Muscle layer of colon (tissue), 2 donors: ENCODE measurements around the gene DHCR7.

ENCODE experiments used
- H3K27ac ChIP-seq: one replicate; pipeline ENCODE4 v1.7.0; 2013; ENCODE audit warnings: low read depth, mild to moderate bottlenecking, low read length, moderate library complexity
- H3K27me3 ChIP-seq, 2 donors: one replicate each; pipeline ENCODE4 v1.7.0; 2013; ENCODE audit warnings: low read length in 2 of 2, mild to moderate bottlenecking in 2 of 2; ENCODE audit not compliant: insufficient read depth in 2 of 2, control insufficient read depth in 1 of 2
- H3K36me3 ChIP-seq: one replicate; pipeline ENCODE4 v1.7.0; 2013; ENCODE audit warnings: mild to moderate bottlenecking, low read length; ENCODE audit not compliant: insufficient read depth
- H3K4me1 ChIP-seq: one replicate; pipeline ENCODE4 v1.7.0; 2013; ENCODE audit warnings: mild to moderate bottlenecking, low read length; ENCODE audit not compliant: insufficient read depth
- H3K4me3 ChIP-seq, 2 donors: one replicate each; pipeline ENCODE4 v1.7.0; 2013; ENCODE audit warnings: low read length in 2 of 2, low read depth in 1 of 2, mild to moderate bottlenecking in 1 of 2, moderate library complexity in 1 of 2
- H3K9ac ChIP-seq: one replicate; pipeline ENCODE4 v1.7.0; 2013; ENCODE audit warnings: low read length
- H3K9me3 ChIP-seq: one replicate; pipeline ENCODE4 v1.7.0; 2013; ENCODE audit warnings: mild to moderate bottlenecking, low read length
- donor health status: abdominal sarcoma.
- donor health status: Adenocarcinoma of cecum.

Gene DHCR7

DNA sequence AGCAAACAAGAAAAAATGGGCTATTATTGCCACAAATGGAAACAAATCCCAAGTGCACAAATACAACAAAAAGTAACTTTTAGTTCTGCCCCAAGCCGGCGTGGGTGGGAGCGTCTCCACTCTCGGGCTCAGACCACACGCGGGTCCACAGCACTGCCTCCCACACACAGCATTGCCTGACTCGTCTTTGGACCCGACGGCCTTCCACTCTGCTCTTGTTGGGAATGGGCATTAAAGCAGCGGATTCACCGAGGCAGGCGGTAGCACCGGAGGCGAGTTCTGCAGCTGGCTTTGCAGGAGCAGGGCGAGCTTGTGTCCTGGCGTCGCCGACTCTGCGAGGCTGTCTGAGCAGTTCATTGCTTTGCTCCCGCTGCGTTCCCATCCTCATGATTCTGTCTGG is 27.8 kb upstream of the DHCR7 start:
- no peaks in the 10 kb centered on the region for H3K4me1 ChIP-seq
- H3K9me3 ChIP-seq, result no peaks in the 10 kb centered on the region
- H3K27me3 ChIP-seq, result no peaks in the 10 kb centered on the region
- H3K36me3 ChIP-seq, result peaks cover 46% of the 10 kb centered on the region
- H3K27ac ChIP-seq, result no peak overlapping the region
- H3K4me3 ChIP-seq, result no peak overlapping the region
- H3K9ac ChIP-seq, result no peak overlapping the region

GRCh38 chr11:71474771-71475483 is 26.7 kb upstream of the DHCR7 start:
- H3K36me3 ChIP-seq, result peaks cover 35% of the 10 kb centered on the region

DNA sequence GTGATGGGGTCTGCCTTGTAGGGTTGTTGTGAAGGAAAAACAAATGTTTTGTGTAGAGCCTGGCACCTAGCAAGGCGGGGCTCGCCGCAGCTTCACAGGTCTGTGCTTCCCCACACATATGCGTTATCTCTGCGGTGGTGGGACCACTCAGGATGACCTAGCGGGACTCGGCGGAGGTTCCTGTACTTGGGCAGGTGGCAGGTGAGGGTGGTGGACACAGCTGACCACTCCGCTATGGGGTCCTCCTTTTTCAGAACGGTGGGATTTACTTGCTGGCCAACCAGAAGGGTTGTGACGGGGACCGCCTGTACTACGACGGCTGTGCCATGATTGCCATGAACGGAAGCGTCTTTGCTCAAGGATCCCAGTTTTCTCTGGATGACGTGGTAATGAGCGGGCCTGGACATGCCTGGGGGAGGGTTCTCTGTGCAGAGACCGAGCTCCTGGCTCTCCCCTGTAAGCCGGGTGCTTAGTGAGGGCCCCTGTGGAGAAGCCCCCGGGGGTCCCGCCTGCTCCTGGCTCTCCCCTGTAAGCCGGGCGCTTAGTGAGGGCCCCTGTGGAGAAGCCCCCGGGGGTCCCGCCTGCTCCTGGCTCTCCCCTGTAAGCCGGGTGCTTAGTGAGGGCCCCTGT is 26.1 kb upstream of the DHCR7 start:
- Histone ChIP-seq H3K9me3 (no peaks in the 10 kb centered on the region), H3K27ac (no peak overlapping the region), H3K4me1 (no peaks in the 10 kb centered on the region), H3K4me3 (no peak overlapping the region), H3K9ac (no peak overlapping the region), H3K27me3 (no peaks in the 10 kb centered on the region), H3K36me3 (peaks cover 35% of the 10 kb centered on the region)

More at GRCh38 chr11:71474771-71475483, 26.7 kb upstream of the DHCR7 start:
- Histone ChIP-seq H3K27ac (no peak overlapping the region), H3K9me3 (no peaks in the 10 kb centered on the region), H3K4me3 (no peak overlapping the region), H3K4me1 (no peaks in the 10 kb centered on the region), H3K27me3 (no peaks in the 10 kb centered on the region), H3K9ac (no peak overlapping the region)

DNA sequence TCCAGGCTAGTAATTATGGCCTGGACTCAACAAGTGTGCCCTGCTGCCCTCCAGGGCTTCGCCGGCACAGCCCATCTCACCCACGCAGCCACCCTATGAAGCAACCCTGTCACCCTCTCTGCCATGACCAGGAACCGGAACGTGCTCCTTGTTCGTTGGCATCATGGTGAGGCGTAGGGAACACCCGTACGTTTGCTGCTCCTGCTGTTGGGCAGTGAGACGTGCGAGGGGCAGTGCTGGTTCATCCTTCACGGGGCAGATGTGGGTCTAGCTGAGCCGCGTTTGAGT is 25.5 kb upstream of the DHCR7 start:
- H3K4me3 ChIP-seq, result no peak overlapping the region
- H3K9ac ChIP-seq, result no peak overlapping the region
- H3K4me1 ChIP-seq, result no peaks in the 10 kb centered on the region
- H3K27ac ChIP-seq, result no peak overlapping the region
- H3K9me3 ChIP-seq, result no peaks in the 10 kb centered on the region
- H3K36me3 ChIP-seq, result peaks cover 35% of the 10 kb centered on the region
- H3K27me3 ChIP-seq, result no peaks in the 10 kb centered on the region

GRCh38 chr11:71472941-71473792 is 25.0 kb upstream of the DHCR7 start:
- H3K4me1 ChIP-seq, result no peaks in the 10 kb centered on the region
- H3K9me3 ChIP-seq, result no peaks in the 10 kb centered on the region
- no peak overlapping the region for H3K27ac ChIP-seq
- H3K36me3 ChIP-seq, result peaks cover 35% of the 10 kb centered on the region
- no peaks in the 10 kb centered on the region for H3K27me3 ChIP-seq
- H3K9ac ChIP-seq, result no peak overlapping the region
- no peak overlapping the region for H3K4me3 ChIP-seq

- H3K4me3 ChIP-seq, result no peak overlapping the region
- no peak overlapping the region for H3K9ac ChIP-seq
- H3K9me3 ChIP-seq, result no peaks in the 10 kb centered on the region
- no peak overlapping the region for H3K27ac ChIP-seq
- H3K36me3 ChIP-seq, result peaks cover 35% of the 10 kb centered on the region
- H3K27me3 ChIP-seq, result no peaks in the 10 kb centered on the region
- H3K4me1 ChIP-seq, result no peaks in the 10 kb centered on the region
These were observed 24.2 kb upstream of the DHCR7 start for GRCh38 chr11:71472357-71472885.

- Histone ChIP-seq H3K4me3 (no peak overlapping the region), H3K4me1 (no peaks in the 10 kb centered on the region), H3K9me3 (no peaks in the 10 kb centered on the region), H3K27me3 (no peaks in the 10 kb centered on the region), H3K36me3 (peaks cover 42% of the 10 kb centered on the region), H3K9ac (no peak overlapping the region), H3K27ac (no peak overlapping the region)
These were observed 22.8 kb upstream of the DHCR7 start for GRCh38 chr11:71470946-71471345.

DNA sequence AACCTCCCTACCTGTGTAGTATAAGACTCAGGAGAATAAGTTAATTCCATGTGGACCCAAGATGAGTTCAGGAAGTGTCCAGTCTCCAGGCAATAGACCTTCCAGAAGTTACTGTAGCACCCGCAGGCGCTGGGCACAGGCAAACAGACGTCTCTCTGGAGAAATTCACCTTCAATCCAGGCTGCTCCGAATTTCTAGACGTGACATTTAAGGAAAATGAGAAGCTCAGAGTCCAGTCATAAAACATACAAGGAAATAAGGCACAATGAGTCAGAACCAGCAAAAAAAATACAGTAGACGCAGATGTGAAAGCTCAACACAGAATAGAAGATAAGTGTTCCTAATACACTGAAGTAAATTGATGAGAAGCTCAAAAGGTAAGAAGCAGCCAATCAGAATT is 19.0 kb upstream of the DHCR7 start:
- H3K36me3 ChIP-seq, result peaks cover 9% of the 10 kb centered on the region

DNA sequence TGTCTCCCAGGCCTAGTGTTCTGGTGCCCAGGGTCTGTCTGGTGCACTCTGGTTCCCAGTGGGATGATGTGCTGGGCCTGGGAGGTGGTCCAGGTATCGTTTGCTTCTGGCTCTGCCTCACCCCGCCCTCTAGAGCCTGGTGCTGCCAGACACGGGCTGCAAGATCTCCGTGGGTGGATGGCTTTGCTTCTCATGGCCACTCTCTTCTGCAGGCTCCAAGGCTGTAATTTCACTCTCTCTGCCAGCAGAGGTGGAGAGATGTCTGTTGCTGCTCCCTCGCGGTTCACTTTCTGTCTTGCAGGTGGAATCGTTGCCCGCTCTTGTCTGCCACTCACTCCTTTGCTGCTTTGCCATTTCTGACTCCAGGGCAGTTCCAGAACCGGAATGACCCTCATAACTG is 18.2 kb upstream of the DHCR7 start:
- Histone ChIP-seq H3K27me3 (no peaks in the 10 kb centered on the region), H3K4me3 (no peak overlapping the region), H3K36me3 (peaks cover 14% of the 10 kb centered on the region), H3K9me3 (no peaks in the 10 kb centered on the region), H3K4me1 (no peaks in the 10 kb centered on the region), H3K9ac (no peak overlapping the region), H3K27ac (no peak overlapping the region)

More for the DNA sequence above, 19.0 kb upstream of the DHCR7 start:
- no peak overlapping the region for H3K9ac ChIP-seq
- H3K4me3 ChIP-seq, result no peak overlapping the region
- no peak overlapping the region for H3K27ac ChIP-seq
- H3K9me3 ChIP-seq, result no peaks in the 10 kb centered on the region
- no peaks in the 10 kb centered on the region for H3K27me3 ChIP-seq
- no peaks in the 10 kb centered on the region for H3K4me1 ChIP-seq

GRCh38 chr11:71465054-71465453 is 16.9 kb upstream of the DHCR7 start:
- peaks cover 25% of the 10 kb centered on the region for H3K36me3 ChIP-seq
- H3K9me3 ChIP-seq, result no peaks in the 10 kb centered on the region
- H3K4me3 ChIP-seq, result no peak overlapping the region
- no peak overlapping the region for H3K9ac ChIP-seq
- H3K27me3 ChIP-seq, result no peaks in the 10 kb centered on the region
- no peaks in the 10 kb centered on the region for H3K4me1 ChIP-seq
- H3K27ac ChIP-seq, result no peak overlapping the region

DNA sequence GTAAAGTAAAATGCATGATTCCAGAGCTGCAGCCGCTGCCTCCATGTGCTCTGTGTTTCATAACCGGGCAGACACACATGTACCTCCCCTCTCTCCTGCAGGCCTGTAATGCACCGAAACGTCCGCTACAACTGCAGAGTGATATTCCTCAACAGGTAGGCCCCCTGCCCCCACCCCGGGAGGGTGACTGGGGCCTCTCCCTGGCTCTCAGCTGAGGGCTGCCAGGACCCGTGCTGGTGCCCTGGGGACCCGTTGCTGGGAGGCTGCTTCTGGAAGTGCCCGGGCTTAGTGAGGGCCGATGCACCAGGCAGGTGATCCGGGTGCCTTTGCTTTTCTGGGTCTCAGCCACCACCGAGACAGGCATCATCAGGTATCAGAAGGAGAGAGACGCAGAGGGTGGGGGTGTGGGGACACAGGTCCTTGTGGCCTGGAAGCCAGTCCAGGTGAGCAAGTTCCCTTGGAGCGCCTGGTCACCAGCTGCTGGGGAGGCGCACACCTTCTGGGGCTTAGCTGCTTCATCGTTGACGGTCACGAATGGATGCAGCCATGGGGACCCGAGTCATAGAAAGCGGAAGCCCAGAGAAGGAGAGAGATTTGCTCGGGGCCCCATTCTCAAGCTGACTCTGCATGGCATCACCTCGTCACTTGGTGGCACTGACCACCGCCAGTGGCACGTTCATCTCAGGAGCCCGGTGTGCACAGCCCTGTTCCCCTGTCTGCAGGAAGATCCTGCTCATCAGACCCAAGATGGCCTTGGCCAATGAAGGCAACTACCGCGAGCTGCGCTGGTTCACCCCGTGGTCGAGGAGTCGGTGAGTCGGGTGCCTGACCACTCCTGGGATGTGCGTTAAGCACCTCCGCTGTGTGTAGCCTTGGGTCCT is 15.4 kb upstream of the DHCR7 start:
- Histone ChIP-seq H3K9ac (no peak overlapping the region), H3K27me3 (no peaks in the 10 kb centered on the region), H3K4me3 (no peak overlapping the region), H3K9me3 (no peaks in the 10 kb centered on the region), H3K27ac (no peak overlapping the region), H3K36me3 (peaks cover 40% of the 10 kb centered on the region), H3K4me1 (no peaks in the 10 kb centered on the region)
